DOHH2 (cell line): ENCODE measurements around the gene OBSCN.

Experiments used
- H3F3A ChIP-seq: fragments of 200-600 bp; sonication (generic), shearing (Covaris generic); 2 replicates; pipeline ENCODE4 v1.6.0; 2016; ENCODE audit warnings: antibody characterized with exemption, mild to moderate bottlenecking; ENCODE audit not compliant: control insufficient read depth, insufficient read depth
- H3K27ac ChIP-seq: fragments of 200-600 bp; sonication (generic); 2 replicates; pipeline ENCODE4 v1.5.1; 2014; ENCODE audit warnings: low read depth, mild to moderate bottlenecking, low read length, moderate library complexity
- H3K27me3 ChIP-seq: fragments of 200-600 bp; sonication (generic); 2 replicates; pipeline ENCODE4 v1.6.1; 2014; ENCODE audit warnings: mild to moderate bottlenecking, low read length, mixed read lengths; ENCODE audit not compliant: control insufficient read depth
- H3K36me3 ChIP-seq: fragments of 200-600 bp; sonication (generic); 2 replicates; pipeline ENCODE4 v1.6.1; 2014; ENCODE audit warnings: mild to moderate bottlenecking, low read length, moderate library complexity, mixed read lengths; ENCODE audit not compliant: control insufficient read depth
- H3K4me1 ChIP-seq: fragments of 200-600 bp; sonication (generic); 2 replicates; pipeline ENCODE4 v1.6.1; 2014; ENCODE audit warnings: mild to moderate bottlenecking, low read length, mixed read lengths; ENCODE audit not compliant: control insufficient read depth
- H3K4me2 ChIP-seq: fragments of 200-600 bp; sonication (generic); 2 replicates; pipeline ENCODE4 v1.6.0; 2014; ENCODE audit warnings: mild to moderate bottlenecking, low read length, moderate library complexity
- H3K4me3 ChIP-seq: fragments of 200-600 bp; sonication (generic); 2 replicates; pipeline ENCODE4 v1.5.1; 2014; ENCODE audit warnings: mild to moderate bottlenecking, low read length, mixed read lengths
- H3K79me2 ChIP-seq: fragments of 200-600 bp; sonication (generic); 2 replicates; pipeline ENCODE4 v1.6.1; 2014; ENCODE audit warnings: mild to moderate bottlenecking, low read length, mixed read lengths; ENCODE audit not compliant: control insufficient read depth
- H3K9me2 ChIP-seq: fragments of 200-600 bp; sonication (generic); replicated peaks from 2 replicates; pipeline ENCODE4 v1.6.1; 2014; ENCODE audit warnings: mild to moderate bottlenecking, low read length, mixed read lengths; ENCODE audit not compliant: control insufficient read depth
- H3K9me3 ChIP-seq: fragments of 200-600 bp; sonication (generic); 2 replicates; pipeline ENCODE4 v1.6.1; 2014; ENCODE audit warnings: antibody characterized with exemption, low read length, mixed read lengths; ENCODE audit not compliant: control insufficient read depth, insufficient read depth
- H4K20me1 ChIP-seq: fragments of 200-600 bp; sonication (generic); 2 replicates; pipeline ENCODE4 v1.6.0; 2014; ENCODE audit warnings: low read depth, mild to moderate bottlenecking, antibody characterized with exemption, low read length, moderate library complexity; ENCODE audit not compliant: control insufficient read depth, insufficient read depth
- EZH2phosphoT487 ChIP-seq: fragments of 200-600 bp; sonication (generic); IDR thresholded peaks from 2 replicates; pipeline ENCODE4 v1.6.1; 2017; ENCODE audit warnings: borderline replicate concordance, mild to moderate bottlenecking, antibody characterized with exemption, low read length, moderate library complexity, mixed read lengths
- TF ChIP-seq, protein P1 (sequence below): fragments of 200-600 bp; sonication (generic); IDR thresholded peaks from one replicate; pipeline ENCODE4 v1.5.1; 2014; ENCODE audit warnings: antibody characterized with exemption, mild to moderate bottlenecking, low read depth, low read length; ENCODE audit not compliant: poor library complexity, severe bottlenecking

Gene OBSCN

GRCh38 chr1:228297242-228297641, 89.4 kb downstream of the OBSCN start:
- TF ChIP-seq EZH2phosphoT487, result no peak
- TF ChIP-seq, protein P1, sequence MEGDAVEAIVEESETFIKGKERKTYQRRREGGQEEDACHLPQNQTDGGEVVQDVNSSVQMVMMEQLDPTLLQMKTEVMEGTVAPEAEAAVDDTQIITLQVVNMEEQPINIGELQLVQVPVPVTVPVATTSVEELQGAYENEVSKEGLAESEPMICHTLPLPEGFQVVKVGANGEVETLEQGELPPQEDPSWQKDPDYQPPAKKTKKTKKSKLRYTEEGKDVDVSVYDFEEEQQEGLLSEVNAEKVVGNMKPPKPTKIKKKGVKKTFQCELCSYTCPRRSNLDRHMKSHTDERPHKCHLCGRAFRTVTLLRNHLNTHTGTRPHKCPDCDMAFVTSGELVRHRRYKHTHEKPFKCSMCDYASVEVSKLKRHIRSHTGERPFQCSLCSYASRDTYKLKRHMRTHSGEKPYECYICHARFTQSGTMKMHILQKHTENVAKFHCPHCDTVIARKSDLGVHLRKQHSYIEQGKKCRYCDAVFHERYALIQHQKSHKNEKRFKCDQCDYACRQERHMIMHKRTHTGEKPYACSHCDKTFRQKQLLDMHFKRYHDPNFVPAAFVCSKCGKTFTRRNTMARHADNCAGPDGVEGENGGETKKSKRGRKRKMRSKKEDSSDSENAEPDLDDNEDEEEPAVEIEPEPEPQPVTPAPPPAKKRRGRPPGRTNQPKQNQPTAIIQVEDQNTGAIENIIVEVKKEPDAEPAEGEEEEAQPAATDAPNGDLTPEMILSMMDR, result no peak
- Histone ChIP-seq H3K9me2 (no peaks in the 10 kb centered on the region; the same call in 1 of the 2 replicates), H3K27ac (no peak overlapping the region), H3K36me3 (no peaks in the 10 kb centered on the region), H3F3A (no peaks in the 10 kb centered on the region), H3K27me3 (no peaks in the 10 kb centered on the region), H3K4me3 (no peak overlapping the region), H4K20me1 (no peaks in the 10 kb centered on the region), H3K4me2 (no peak overlapping the region), H3K9me3 (peaks cover 18% of the 10 kb centered on the region; the same call in 1 of the 2 replicates), H3K79me2 (no peaks in the 10 kb centered on the region), H3K4me1 (no peaks in the 10 kb centered on the region)

- Histone ChIP-seq H3K4me2 (no peak overlapping the region), H3K79me2 (no peaks in the 10 kb centered on the region), H3K27ac (no peak overlapping the region), H3F3A (no peaks in the 10 kb centered on the region), H3K4me1 (no peaks in the 10 kb centered on the region), H3K36me3 (no peaks in the 10 kb centered on the region), H3K9me3 (peaks cover 24% of the 10 kb centered on the region; the same call in 1 of the 2 replicates), H3K4me3 (no peak overlapping the region), H4K20me1 (no peaks in the 10 kb centered on the region), H3K27me3 (no peaks in the 10 kb centered on the region), H3K9me2 (no peaks in the 10 kb centered on the region; the same call in 1 of the 2 replicates)
- TF ChIP-seq, protein P1, result no peak
- no peak for TF ChIP-seq EZH2phosphoT487
These were observed 90.0 kb downstream of the OBSCN start for GRCh38 chr1:228297822-228298221.

DNA sequence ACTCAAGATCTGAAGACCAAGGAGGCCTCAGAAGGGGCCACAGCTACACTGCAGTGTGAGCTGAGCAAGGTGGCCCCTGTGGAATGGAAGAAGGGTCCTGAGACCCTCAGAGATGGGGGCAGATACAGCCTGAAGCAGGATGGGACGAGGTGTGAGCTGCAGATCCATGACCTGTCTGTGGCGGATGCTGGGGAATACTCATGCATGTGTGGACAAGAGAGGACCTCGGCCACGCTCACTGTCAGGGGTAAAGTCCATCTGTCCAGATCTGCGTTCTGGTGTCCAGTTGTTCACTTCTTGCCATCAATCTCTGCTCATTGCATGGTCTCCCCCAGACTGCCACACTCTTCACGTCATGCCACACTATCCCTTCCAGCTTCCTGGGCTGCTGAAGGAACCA, 90.6 kb downstream of the OBSCN start:
- no peaks in the 10 kb centered on the region for H4K20me1 ChIP-seq
- no peaks in the 10 kb centered on the region for H3K4me1 ChIP-seq
- no peaks in the 10 kb centered on the region for H3F3A ChIP-seq
- H3K27me3 ChIP-seq, result no peaks in the 10 kb centered on the region
- TF ChIP-seq, protein P1, result no peak
- no peak for TF ChIP-seq EZH2phosphoT487
- H3K9me3 ChIP-seq, result peaks cover 30% of the 10 kb centered on the region; the same call in 1 of the 2 replicates
- H3K27ac ChIP-seq, result no peak overlapping the region
- no peak overlapping the region for H3K4me3 ChIP-seq
- H3K79me2 ChIP-seq, result no peaks in the 10 kb centered on the region
- H3K9me2 ChIP-seq, result no peaks in the 10 kb centered on the region; the same call in 1 of the 2 replicates
- H3K4me2 ChIP-seq, result no peak overlapping the region
- H3K36me3 ChIP-seq, result no peaks in the 10 kb centered on the region
